NOMO-1 treated with DMSO at 0.1 percent for 48 hours (cell line): ENCODE results near the gene NPFF.

Experiments
- DNase-seq: peaks from one replicate; lab custom pipeline; 2025; ENCODE audit not compliant: unreplicated experiment; lab: John Stamatoyannopoulos, UW

The NPFF gene

GRCh38 chr12:53514628-53515290 is 7.5 kb upstream of the NPFF start:
- DNase-seq, result no peak

DNA sequence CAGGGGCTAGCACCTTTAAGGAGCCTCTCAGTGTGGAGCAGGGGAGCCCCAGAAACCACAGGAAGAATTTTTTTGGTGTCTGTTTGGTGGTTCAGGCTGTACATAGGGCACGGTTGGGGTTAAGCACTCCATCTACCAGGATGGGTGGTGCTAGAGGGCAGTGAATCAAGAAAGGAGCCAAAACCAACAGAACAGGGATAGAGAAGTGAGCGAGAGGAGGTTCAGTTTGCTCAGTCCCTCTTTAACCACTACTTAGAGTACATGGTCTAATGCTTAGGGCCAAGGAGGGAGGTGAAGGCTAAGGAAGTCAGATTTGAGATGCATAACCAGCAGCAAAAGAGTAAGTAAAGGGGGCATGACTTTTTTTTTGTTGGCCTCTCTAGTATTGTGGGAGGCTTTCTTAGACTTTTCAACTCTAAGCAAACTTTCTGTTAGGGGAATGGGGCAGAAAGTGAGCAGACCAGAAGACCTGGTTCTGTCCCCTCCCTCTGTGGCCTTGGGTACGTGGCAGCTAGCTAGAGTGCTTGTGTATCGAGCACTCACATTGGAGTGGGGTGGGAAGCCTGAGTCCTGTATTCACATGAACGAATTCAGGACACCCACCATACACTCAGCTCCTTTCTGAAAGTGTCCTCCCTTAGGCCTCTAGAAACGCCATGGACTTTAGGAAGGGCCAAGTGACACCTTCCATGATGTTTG is 6.6 kb upstream of the NPFF start:
- DNase-seq, result no peak

DNA sequence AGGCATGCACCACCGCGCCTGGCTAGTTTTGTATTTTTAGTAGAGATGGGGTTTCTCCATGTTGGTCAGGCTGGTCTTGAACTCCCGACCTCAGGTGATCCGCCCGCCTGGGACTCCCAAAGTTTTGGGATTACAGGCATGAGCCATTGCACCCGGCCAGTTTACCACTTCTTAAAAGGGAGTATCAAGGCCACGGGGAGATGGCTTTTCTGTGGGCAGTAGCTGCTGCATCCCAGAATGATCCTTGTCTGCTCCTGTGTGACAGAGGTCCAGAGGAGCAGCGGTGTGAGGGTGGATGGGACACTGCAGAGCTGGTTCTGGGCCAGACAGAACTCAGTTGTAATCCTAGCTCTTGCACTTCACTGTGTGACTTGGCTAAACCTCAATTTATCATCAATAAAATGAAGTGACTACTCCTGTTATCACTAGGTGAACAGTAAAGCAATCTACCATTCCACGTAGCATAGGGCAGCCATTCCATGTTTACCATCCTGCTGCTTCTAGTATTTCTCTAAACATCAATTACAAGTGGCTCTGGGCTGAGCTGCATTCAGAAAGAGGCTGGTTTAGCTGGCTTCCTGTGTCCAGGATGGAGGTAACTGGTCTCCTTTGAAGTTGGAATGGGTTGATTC is 3.0 kb upstream of the NPFF start:
- no peak for DNase-seq

DNA sequence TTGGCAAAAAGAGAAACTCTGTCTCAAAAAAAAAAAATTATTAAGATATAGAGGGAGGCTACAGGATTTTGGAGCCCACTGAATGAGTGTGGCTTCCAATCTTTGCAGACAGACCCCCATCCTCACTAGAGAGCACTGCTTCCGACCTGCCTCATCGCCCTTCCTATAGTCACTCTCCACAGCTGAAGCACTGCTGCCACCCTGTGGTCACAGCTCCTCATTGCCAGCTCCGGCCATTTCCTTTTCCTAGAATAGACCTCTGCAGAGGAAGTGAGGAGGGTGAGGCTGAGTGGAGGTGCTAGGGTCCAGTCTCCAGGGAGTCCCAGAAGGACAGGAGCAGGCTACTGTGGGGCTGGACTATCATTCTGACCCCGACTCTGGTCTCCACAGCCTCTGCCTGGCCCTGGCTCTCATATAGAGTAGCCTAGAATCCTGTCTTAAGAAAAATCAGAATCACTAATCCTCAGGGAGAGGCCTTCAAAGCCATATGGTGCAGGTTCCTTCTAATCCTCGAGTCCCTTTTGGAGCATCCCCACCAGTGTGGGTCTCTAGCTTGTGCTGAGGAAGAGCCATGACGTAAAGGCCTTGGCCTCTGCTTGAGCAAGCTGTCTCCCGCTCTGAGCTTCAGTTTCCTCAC is 1.4 kb upstream of the NPFF start:
- DNase-seq, result peak; percentile 82

DNA sequence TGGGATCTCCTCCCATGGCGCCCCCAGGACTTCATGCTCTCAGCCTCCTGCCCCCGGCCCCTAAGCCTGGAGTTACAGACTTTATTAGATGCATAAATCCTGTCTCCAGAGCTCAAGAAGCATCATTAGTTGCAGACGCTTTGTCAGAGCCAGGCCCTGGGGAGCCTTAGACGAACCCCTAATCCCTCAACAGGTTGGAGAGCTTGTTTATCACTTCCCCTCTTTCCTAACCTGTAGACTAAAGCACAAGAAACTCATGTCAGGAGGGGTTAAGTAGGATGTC is 260 bp upstream of the NPFF start:
- no peak for DNase-seq

DNA sequence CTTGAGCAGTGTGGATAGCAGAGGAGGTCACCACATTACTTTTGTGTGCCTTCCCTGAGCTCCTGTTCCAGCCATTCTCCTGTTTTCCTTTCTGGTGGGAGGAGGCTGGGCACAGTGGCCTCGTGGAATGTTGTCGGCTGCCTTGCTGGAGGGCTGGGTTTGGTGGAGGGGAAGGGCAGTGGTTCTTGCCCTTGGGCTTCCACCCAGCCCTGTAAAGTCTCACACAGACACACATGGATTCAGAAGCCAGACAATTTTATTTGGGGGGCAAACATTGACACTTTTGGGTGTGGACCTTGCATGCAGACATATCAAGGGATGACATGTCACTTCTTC is 866 bp downstream of the NPFF start:
- DNase-seq, result no peak

GRCh38 chr12:53505555-53506449 is 1.5 kb downstream of the NPFF start:
- DNase-seq, result no peak

GRCh38 chr12:53505086-53505485 is 2.2 kb downstream of the NPFF start:
- DNase-seq, result no peak

DNA sequence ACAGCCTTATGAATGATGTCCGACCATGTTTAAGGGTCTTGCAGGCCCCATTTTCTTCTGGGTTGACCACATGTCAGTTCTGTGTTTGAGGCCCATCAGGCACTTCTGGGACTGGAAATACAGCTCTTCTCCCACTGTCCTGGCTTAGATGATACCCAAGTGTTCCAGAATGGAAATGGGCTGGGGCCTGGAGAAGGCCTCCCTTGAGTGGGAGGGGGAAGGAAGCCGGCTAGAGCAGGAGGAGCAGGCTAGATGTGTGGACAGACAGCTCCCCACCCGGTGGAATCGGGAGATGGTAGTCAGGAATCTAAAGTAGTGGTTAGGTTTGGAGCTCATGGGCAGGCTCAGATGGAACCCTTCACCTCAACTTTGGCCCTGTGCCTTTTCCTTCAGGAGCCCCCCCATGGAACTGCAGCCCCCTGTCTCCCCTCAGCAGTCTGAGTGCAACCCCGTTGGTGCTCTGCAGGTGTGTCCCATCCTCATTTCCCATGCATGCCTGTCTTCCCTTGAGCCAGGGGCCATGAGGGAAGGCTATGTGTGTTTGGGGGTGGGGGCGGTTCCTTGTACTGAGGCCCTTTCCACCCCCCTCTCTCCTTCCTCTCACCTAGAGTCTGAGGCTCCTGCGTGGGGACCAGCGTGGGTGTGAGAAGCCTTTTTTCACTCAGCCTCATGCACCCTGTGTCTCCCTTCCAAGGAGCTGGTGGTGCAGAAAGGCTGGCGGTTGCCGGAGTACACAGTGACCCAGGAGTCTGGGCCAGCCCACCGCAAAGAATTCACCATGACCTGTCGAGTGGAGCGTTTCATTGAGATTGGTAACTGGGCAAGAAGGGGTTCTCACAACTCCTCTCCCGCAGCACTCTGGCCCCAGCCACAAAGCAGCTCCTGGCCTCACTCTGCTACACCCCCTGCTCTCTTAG is 3.0 kb downstream of the NPFF start:
- DNase-seq, result no peak

GRCh38 chr12:53502983-53503728 is 4.1 kb downstream of the NPFF start:
- no peak for DNase-seq

GRCh38 chr12:53502331-53502730 is 5.0 kb downstream of the NPFF start:
- no peak for DNase-seq

GRCh38 chr12:53501615-53502181 is 5.6 kb downstream of the NPFF start:
- DNase-seq, result no peak

GRCh38 chr12:53500776-53501614 is 6.3 kb downstream of the NPFF start, which contains the start of gene TARBP2:
Gene TARBP2, plus strand, starts transcription at chr12:53501283. Its CDS starts 126 bp downstream, at chr12:53501409.
- DNase-seq, result peak; percentile 99

- DNase-seq, result peak; percentile 70
Measured at GRCh38 chr12:53500142-53500775, 7.0 kb downstream of the NPFF start.

DNA sequence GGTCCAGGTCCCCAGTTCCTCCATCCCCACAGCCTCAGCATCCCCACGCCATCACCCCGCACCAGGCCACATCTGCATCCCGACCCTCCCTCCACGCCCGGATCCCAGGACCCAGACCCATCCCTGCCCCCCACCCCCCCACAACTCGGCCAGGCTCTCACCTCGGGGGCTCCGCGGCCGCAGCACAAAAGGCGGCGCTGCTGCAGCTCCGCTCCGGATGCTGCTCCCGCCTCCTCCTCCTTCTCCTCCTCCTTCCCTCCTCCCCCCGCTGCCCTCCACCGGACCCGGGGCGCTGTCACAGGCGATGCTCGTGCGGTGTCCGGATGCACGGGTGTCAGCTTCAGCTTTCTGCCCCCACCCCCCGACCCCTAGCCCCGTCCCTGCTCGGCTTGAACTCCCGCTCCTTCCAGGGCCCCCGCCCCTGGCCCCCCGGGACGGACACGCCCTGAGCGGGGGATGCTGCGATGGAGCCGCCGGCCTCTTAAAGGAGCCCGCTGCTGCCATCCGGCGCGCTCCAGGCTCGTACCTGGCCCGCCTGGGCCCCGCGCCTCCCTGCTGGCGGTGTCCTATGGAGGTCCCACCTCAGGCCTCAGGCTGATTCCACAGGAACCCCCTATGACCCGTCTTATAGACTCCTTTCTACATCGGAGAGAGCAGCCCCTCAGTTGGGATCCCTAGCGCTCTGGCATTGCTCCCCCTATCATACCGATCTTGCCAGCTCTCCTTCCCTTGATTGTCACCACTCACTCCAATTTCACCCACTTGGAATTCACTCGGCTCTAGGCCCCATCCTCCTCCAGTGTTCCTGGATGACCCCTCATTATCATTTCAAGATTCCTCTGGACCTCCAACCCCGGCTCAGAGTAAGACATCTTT is 7.8 kb downstream of the NPFF start, which contains the start of gene MAP3K12:
Gene MAP3K12, minus strand, starts transcription at position 193 of the 876 bp plus-strand sequence. CDS start 12,067 bp downstream, outside the sequence.
- DNase-seq, result peak; percentile 28

- no peak for DNase-seq
Measured at GRCh38 chr12:53498235-53498630, 9.1 kb downstream of the NPFF start.

DNA sequence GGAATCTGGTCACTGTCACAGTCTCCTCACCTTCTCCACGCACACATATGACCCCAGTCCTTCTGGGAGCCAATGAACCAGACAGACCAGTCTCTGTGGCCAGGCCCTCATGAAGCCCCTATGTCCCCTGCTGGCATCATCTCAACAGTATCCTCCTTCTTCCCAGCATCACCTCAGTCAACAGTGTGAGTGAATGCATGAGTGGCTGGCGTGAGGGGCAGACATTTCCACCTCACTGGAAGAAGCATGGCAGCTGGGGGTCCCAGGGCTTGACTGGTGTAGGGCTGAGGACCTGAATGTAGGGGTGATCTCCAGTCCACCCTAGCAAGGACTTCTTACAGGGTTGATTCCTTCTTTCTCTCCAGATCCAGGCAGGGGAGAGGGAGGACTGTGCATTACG is 9.8 kb downstream of the NPFF start:
- no peak for DNase-seq
